ENCODE results near the gene CCDC197.

Gene CCDC197

DNA sequence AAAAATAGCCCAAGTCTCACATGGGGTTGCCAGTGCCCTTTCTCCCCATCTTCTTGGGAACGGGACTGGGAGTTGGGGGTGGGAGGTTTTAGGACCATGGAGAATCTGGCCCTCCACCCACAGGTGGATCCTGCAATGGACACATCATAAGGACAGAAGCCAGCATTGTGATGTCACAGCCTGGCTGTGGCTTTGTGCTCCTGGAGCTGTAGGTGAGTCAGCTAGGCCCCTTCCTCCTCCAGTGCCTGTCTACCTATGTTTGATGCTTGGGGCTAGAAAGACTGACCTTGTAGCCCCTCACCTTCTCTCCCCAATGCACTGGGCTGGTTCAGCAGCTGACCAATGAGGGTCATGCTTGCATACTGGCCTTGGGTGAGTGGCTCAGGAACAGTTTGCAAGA is at the start of gene CCDC197:
CCDC197 (plus strand) TSS at position 220 of the 400 bp plus-strand sequence. CDS start 831 bp downstream, outside the sequence.
- no peak for FAIRE-seq

DNA sequence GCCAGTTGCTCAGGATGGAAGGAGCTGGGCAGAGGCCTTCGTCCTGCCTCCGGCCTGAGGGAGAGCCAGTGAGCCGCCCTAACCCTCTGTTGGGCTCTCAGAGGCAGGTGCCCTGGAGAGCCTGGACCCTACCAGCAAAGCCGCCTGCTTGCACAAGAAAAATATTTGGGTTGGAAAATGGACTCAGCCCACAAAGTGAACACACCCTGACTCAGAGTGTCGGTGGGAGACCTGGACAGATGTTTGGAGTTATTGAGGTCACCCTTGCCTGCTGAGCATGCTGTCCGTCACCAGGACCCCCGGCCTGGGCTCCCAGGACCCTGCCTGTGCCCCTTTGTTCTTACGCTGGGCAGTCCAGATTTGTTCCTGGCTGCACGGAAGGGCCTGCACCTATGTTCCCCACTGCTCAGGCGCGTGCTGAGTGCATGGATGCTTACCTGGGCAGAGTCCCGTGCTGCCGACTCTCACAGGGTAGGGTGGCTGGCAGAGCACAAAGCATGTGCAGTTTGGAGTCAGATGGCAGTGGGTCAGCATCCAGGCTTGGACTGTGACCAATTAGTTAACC is 47.5 kb upstream of the CCDC197 start:
- no peak for FAIRE-seq

DNA sequence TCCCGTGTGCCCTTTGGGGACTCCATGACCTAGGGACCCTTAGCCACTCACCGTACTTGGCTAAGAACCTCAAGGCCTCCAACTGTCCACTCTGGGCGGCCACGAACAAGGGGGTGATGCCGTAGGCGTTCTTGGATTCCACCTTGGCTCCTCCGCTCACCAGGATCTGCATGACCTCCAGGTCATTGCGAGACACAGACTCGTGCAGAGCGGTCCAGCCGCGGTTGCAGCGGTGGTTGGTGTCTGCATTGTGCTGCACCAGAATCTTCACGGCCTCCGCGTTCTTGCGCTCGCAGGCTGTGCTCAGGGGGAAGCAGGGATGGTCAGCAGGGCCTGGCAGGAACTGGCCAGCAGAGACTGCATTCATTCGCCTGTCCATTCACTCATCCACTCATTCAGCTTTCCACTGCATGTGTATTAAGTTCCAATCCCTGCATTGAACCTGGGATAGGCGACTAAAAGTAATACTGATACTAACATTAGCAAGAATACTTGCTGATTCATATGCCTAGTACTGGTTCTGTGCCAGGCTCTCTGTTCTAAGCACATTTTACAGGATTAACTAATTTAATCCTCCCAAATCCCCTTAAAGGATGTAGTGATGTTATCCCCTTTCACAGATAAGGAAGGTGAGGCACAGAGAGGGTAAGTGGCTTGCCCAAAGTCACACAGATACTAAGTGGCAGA is 46.0 kb upstream of the CCDC197 start:
- FAIRE-seq: no peak

DNA sequence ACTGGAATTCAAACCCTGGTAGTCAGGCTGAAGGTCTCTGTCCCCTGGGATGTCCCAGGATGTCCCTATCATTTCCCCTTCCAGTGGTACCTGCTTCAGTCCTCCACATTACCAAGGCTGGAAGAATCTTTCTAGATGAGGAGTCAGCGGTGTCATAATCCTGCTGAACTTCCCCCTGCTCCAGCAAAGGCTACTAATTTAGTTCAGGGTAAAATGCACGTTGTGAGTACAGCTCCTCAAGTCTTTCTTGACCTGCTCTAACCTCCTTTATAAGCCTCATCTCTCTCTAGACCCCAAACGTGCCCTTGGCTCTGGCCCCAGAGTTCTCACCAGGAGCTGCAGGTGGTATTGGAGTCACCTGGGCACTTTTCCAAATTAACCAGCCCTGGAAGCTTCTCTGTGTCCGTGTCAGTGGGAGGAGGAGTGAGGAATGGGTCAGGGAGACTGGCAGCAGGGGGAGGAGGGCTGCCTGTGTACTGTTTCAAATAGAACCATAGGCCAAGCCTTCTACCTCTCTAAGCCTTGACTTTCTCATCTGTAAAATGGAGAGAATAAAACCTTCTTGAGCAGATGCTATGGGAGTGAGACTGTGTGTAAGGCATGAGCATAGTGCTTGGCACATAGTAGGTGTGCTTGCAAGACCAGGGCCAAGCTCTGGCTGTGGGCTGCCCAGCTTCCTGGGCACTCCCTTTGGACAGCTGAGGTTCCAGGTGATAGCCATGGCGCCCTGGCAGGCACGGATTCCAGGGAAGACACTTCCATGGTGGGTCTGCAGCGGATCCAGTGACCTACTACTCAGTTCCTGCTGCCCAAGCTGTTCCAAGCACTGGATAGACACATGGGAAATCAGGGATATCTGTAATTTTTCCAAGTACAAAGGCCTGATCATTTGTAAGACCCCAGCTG is 45.2 kb upstream of the CCDC197 start:
- FAIRE-seq: no peak

DNA sequence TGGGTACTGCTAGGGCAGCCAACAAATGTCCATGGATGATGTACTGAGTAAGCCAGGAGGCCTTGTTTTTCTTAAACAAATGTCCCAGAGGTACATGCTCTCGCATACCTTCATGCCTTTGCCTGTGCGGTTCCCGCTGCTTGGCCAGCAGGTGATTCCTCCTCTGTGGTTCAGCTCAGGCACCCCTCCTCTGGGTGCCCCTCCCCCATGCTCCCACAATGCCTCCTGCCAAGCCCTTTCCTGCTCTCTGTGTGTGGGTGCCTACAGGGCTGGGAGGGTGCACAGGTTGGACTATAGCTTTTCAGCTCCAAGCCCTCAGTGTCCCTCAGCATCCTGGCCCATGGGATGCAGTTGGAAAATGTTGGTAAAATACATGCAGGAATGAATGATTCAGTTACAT is 44.3 kb upstream of the CCDC197 start:
- FAIRE-seq: no peak

DNA sequence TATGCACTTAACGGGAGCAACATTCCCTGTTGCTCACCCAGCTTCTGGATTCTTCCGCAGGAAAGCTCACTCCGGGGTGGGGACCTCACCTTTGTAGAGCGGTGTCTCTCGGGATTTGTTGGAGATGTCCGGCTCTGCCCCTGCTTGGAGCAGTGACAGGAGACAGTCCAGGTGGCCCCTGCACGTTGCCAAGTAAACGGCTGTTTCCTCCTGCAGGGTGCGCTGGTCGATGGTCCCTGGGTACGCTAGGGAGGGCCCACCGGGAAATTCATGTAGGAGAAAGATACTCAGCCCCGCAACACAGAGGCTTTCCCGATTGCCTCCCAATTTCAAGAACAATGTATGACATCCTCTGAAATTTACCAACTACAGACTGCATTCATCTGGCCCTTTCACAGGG is 43.8 kb upstream of the CCDC197 start:
- FAIRE-seq: no peak

DNA sequence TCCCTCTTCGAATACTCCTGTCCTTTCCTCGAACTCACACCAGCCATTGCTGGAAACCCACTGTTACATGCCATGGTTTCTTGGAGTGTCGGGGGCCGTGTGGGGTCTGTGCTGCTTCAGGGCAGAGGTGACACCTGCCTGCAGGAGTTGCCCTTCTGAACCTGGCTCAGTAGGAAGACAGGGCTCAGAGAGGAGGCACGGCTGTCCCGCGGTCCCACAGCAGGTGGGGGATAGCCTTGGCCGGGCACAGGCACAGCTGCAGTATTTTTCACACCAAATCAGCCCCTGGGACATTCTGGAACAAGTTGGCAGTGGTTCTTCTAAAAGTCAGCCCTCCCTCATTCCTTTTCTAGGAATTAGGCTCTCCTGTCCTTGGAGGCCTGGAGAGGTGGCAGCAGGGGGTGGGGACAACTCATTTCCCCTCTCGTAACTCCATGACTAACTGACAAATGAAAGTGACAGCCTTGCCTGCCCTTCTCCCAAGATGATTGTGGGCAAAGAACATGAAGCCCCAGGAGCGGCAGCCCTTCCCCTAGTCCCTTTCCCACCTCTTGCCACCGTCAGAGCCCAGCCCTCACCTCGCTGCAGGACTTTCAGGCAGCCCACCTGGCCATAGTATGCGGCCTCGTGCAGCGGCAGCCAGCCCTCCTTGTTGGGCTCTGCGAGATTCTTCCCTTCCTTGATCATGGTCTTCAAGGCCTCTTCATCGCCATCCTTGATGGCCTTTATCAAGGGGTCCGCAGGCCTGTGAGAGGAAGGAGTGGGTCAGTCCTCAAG is 43.2 kb upstream of the CCDC197 start:
- FAIRE-seq: no peak

DNA sequence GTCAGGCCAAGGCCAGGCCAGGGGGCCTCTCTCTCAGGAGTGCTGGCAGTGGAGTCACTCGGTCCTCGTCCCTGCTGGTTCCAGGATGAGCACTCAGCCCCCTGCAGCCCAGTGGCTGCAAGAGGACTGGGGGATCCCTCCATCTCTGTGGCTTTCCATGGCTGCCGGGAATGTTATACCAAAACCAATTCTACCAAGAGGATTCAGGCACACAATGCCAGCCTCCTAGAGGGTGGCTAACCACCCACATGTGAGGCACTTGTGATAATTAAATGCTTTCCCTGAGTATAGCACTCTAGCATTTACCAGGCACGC is 42.6 kb upstream of the CCDC197 start:
- no peak for FAIRE-seq

DNA sequence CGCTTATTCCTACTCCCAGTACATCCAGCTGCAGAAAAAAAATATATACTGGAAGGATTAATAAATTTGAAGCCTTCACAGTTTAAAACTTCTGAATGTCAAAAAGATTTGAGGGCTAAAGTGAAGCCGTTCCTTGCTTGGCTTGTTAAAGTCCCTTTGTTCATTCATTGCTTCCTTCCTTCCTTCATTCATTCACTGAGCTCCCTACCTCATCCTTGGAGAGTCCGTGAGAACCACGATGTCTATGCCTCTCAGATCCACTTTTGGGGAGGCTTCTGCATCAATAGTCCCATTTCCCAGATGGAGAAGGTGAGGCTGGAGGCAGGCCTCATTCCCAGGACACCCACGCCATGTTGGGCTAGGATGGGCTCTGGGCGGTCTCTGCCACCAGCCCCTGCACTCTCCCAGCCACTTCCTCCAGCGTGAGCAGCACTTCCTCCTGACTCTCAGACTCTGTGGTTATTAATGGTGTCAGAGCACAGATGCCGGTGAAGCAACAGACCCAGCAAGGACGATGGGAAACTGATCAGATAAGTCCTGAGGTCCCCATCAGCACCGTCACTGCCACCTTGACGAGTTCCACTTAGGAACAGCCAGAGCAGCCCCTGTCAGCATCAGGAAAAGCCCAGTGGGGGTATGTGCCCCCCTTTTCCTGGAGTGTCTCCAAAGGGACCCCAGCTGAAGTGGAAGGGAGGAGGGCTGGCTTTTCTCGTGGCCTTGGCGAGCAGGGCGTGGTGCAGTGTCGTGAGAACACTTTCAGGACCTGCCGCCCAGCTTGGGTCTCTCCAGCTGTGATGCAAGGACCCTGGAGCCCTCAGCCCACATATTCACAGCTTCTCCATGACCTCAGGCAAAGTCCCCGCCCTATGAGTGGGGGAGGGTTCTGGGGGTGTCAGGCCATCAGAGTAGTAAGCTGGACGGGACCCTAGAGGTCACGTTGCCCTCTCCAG is 41.9 kb upstream of the CCDC197 start:
- FAIRE-seq: no peak

DNA sequence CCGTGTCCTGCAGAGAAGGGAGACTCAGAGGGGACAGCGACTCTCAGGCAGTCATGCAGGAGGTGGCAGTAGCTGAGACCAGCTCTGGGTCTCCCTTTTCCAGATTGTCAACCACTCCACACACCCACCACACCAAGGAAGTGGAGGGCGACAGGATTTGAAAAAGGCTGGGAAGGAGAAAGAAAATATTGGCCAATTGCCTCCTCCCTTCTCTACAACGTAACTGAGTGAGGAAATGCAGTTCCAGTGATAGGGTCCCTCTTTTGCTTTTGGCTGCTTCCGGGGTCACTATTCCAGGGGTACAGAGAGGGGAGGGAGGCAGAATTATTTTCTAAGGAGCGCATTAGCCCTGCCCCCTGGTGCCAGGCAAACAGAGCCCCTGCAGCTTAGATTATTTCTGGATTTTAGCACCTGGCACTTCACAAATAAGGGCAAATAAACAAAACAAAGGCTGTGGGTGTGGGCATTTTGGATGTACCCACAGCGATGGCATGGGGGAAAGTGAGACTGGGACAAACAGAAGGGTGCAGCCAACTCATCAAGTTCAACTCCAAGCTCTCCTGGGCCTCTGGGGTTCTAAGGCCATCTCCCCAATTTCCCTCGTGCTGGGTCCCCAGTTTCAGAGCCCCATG is 41.1 kb upstream of the CCDC197 start:
- no peak for FAIRE-seq

DNA sequence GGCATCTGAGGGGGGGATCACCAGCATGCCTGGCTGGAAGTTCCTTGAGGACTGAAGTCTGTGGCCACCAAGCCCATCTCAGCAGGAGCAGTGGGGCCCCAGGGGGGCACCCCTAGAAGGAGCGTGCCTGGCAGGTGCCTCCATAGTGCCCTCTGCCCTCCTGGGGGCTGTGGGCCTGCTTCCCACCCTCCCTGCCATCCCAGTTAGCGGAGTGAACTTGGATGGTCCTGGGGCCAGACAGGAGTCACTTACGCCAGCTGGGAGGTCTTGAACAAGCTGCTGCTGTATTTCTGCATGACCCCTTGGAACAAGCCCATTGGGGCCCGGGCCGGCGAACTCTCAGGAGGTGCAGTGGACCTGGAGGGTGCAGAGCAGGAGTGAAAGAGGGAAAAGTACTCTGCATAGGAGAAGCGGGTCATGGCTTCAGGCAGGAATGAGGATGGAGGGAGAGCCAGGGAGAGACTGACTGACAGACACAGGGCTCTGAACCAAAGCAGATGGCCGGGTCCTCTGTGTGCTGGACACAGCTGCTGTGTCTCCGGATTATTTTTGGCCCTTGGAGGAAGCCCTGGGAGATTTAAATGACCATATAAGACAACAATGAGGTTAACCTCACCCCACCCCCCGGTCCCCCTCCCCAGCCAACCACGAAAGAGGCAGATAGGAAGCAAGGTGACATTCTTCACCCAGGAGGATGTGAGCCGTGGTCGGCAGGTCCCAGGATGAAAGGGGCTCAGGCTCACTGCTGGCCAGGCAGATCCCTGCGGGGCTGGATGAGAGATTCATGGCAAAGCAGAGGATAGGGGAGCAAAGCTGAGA is 40.4 kb upstream of the CCDC197 start:
- no peak for FAIRE-seq

DNA sequence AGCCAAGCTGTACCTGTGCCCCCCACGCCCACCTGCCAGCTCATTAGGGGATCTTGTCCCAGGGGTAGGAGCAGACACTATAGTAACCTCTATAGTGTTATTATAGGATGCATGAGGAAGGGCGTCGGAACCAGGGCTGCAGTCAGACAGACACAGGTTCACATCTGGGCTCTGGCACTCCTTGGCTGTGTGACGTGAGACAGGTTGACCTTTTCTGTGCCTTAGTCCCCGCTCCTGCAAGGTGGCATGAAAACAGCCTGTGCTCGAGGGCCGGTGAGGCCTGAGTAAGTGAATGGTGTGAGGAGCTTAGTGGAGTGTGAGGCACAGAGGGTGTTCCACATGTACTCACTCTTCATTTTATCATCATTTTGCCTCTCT is 39.8 kb upstream of the CCDC197 start:
- no peak for FAIRE-seq

DNA sequence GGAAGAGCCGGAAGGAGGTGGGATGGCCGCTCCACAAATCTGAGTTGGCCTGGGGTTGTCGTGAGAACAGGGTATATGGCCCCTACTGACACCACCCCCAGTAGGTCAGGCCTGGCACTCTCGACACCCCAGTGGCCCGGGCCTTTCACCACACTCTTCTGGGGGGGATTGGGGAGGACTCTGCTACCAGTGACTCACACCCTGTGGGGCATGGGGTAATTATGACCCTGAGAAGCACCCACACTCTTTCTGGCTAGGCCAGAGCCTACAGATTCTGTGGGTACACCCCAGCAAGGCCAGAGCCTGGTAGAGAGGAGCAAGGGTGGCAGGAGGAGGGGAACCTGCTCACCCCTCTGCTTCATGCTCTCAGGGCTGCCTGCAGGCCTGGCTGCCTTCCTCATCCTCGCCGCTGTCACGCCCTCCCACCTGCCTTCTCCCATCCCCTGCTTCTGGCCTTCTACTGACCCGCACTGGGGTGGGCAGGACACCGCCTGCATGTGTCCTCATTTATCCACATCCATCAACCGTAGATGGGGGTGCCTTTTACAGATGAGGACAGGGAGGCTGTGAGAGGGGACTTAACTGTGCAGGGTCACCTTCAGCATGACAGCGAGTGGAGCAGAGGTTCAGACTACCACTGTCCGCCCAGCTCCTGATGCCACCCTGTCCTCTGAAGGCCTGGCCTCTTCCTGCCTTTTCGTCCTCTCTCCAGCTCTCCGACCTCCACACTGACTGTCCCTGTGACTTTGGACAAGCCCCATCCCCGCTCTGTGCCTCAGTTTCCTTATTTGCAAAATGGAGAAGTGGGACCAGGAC is 39.1 kb upstream of the CCDC197 start:
- no peak for FAIRE-seq

DNA sequence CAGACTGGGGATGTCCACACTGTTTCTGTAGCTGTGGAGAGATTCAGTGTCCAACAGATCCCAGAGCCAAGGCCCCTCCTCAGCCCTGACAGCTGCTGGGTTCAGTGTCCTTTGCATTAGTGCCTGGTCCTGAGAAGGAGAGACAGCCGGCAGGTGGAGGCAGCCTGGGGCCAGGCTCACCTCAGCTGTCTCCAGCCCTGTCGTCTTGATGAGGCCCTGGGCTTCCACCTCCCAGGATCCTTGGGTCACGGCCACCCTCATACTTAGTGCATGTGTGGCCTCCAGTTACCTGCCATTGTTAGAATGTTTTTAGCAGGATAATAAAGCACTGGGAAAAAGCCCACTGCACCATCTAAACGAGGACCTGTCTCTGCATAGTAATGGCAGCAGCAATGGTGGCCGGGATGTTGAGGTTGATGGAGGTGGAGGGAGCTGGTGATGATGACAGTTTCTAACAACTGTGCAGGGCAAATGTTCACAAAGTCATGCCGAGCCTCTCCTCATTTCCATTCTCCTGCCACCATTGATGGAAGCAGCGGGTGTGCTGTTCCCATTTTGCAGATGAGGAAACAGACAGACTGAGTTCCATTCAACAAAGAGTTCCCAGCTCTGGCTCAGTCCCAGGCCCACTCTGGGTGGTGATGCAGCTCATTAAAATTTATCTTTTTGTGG is 38.4 kb upstream of the CCDC197 start:
- no peak for FAIRE-seq

DNA sequence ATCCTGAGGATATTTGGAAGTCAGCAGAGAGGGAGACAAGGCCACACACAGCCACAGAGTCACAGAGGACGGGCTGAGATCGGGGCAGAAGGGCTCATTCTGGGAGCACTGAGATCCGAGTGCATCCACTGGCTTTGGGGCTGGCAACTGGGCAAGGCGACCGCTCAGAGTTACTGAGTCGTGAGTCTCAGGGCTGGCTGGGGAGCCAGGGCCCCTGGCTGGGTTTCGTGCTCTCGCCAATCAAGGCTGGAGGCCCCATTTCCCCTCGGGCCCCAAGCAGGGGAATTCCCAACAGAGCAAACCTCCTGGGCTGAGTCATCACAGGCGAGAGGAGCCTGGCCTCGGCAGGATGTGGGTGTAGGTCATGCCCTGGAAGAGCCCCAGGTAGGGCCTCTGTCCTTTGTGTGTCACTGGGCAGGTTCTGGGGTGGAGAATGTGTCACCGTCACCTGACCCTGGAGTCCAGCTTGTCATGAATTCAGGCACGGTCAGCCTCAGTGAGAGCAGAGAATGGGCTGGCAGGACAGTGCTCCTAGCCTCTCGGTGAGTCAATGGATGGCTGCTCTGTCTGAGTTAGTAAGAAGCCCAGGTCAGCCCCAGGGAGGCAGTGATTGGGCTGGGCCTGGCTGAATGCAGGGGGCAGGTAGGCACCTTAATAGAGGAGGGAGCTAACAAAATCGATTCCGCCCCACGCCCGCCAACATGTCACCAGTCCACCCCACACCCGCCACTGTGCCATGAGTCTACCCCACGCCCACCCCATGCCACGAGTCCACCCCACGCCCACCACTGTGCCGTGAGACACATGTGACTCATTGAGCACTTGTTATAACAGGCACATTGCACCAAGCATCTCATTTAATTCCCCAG is 37.6 kb upstream of the CCDC197 start:
- FAIRE-seq: no peak

DNA sequence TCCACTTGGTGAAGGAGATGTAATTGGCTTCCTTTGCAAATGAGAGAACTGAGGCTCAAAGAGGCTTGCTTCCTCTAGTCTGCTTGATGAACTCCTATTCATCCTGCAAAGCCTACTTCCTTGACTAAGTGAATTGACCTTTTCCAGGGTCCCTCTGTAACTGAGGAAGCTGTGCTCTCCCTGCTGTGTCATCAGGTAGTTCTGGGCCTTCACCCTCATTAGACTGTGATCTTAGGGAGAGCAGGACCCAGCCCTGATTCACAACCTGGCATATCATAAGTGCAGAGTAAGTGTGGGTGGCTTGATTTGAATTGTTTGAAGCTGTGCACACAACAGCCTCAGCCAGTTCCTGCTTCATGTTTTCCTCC is 37.0 kb upstream of the CCDC197 start:
- no peak for FAIRE-seq

DNA sequence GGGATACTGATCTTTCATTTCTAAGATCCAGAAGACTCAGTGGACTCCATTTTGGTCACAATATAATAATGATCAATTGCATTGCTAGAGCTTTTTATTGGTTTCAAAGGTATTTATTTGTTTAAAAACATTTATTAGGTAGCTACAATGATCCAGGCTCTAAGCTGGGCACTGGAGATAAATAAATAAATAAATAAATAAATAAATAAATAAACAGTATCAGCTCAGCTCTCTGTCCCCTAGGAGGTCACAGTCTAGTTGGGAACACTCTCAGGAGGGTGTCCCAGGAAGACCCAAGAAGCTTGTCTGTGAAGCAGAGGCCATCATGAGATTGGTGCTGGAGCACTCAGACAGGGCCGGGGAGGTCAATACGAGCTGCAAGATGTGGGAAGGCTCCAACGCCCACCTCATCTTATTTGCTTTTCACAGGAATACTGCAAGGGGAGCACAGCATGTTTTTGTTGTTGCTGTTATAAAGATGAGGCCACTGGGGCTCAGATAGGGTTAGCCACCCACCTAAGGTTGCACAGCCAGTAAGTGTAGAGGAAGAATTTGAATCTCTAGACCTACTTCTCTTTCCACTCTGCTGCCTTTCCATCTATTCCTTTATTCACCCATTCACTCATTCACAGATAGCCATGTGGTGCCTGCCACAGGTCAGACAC is 36.2 kb upstream of the CCDC197 start:
- FAIRE-seq: no peak

DNA sequence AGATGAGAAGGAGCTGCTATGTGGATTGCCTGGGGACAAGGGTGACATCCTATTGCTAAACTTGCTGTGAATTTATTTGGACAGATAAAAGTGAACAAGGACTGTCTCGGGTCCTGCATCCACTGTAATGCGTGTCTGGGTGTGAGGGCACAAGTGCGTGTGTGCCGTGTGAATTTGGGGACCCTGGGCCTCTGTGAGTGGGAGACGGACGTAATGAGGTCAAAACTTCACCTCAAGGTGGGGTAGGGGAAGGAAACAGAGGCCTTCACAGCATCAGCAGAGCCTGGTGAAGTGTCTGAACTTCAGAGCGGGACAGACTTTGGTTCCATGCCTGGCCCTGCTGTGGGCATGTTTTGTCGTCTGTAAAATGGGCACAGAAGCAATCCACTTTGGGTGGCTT is 35.5 kb upstream of the CCDC197 start:
- no peak for FAIRE-seq
